ENCODE data around the gene FAM222A. TPM values are rescaled to one million over a fixed set of nuclear protein-coding genes. Genes with fewer than 3 reads are reported as not detected.

Gene FAM222A
- total RNA-seq, 2 donors from 2014 or later: 21.6 to 24.4 TPM

DNA sequence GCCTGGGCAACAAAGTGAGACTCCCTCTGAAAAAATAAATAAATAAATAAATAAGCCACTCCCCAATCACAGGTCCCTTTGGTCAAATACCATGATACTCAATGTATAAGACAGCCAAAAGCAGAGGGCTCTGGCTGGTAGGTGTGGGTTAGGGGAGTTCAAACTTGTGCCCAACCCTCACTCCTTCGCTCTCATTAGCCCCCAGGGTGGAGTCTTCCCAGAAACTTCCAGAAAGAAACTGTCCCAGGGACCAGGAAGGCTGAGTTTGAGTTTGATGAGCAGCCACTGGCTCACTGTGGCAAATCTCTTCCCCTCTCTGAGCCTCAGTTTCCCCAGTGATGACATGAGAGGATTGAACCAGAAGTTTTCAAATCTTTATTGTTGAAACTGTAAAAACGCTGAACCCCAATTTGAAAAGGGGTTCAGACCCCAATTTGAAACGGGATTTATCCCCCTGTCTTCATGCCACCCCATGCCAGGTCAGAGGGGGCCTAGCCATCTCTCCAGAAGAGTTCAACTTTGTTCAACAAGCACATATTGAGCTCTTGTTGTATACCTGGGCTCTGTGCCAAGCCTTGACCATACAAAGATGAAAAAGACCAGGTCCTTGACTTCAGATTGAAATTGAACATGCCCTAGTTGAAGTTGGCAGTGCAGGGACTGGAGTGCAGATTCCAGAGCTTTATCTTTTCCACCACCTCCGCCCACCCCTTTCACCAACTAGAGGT lies 9.1 kb upstream of the FAM222A start:
- peaks cover 6% of the 10 kb centered on the region for H3K27me3 Mint-ChIP-seq (ENCODE audit: insufficient read depth)
- no peak overlapping the region for H3K4me3 Mint-ChIP-seq
- TF ChIP-seq, protein P1, sequence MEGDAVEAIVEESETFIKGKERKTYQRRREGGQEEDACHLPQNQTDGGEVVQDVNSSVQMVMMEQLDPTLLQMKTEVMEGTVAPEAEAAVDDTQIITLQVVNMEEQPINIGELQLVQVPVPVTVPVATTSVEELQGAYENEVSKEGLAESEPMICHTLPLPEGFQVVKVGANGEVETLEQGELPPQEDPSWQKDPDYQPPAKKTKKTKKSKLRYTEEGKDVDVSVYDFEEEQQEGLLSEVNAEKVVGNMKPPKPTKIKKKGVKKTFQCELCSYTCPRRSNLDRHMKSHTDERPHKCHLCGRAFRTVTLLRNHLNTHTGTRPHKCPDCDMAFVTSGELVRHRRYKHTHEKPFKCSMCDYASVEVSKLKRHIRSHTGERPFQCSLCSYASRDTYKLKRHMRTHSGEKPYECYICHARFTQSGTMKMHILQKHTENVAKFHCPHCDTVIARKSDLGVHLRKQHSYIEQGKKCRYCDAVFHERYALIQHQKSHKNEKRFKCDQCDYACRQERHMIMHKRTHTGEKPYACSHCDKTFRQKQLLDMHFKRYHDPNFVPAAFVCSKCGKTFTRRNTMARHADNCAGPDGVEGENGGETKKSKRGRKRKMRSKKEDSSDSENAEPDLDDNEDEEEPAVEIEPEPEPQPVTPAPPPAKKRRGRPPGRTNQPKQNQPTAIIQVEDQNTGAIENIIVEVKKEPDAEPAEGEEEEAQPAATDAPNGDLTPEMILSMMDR (conservative IDR thresholded peaks at IDR 0.05): no peak
- no peak overlapping the region for H3K27ac Mint-ChIP-seq
- no peaks in the 10 kb centered on the region for H3K9me3 ChIP-seq (ENCODE audit: control insufficient read depth, low read length)
- H3K4me1 Mint-ChIP-seq: peaks cover 9% of the 10 kb centered on the region
- no peak overlapping the region for H3K9ac ChIP-seq (ENCODE audit: extremely low read depth, low read length, poor library complexity, severe bottlenecking)
- no peak overlapping the region for H3K4me3 ChIP-seq (ENCODE audit: low read length)
- DNase-seq: no peak
- H3K9me3 Mint-ChIP-seq: no peaks in the 10 kb centered on the region
- peaks cover 5% of the 10 kb centered on the region for H3K4me1 ChIP-seq (ENCODE audit: control insufficient read depth, insufficient read depth, low read length)
- no peaks in the 10 kb centered on the region for H3K36me3 ChIP-seq (ENCODE audit: control insufficient read depth, insufficient read depth, low read length)
- H3K36me3 Mint-ChIP-seq (ENCODE audit: low read depth): no peaks in the 10 kb centered on the region
- no peak overlapping the region for H3K27ac ChIP-seq (ENCODE audit: low read depth, low read length)
- 88 to 94% methylated on average over 2 to 4 of the region's 4 CpGs for WGBS, 2 experiments (ENCODE audit: insufficient coverage in 1 of 2, insufficient read length in 1 of 2)
- H3K27me3 ChIP-seq (ENCODE audit: control insufficient read depth, insufficient read depth, low read length, poor library complexity, severe bottlenecking): no peaks in the 10 kb centered on the region

DNA sequence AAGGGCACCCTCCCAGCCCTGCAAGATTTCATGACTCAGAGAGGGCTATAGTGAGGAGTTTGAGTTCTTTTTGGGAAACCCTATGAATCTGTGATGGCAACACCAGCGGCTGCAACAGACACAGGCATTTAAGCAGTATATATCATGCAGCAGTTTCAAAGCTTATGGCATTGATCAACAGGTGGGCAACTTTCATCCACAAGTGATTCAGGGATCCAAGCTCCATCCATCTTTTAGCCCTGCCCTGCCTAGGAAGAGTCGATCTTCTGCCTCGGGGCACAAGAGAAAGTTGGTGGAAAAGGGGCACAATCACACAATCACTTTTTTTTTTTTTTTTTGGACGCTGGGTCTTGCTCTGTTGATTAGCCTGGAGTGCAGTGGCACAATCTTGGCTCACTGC lies 8.3 kb upstream of the FAM222A start:
- no peak overlapping the region for H3K27ac ChIP-seq (ENCODE audit: low read depth, low read length)
- peaks cover 5% of the 10 kb centered on the region for H3K4me1 ChIP-seq (ENCODE audit: control insufficient read depth, insufficient read depth, low read length)
- no peaks in the 10 kb centered on the region for H3K9me3 ChIP-seq (ENCODE audit: control insufficient read depth, low read length)
- H3K27me3 ChIP-seq (ENCODE audit: control insufficient read depth, insufficient read depth, low read length, poor library complexity, severe bottlenecking): no peaks in the 10 kb centered on the region
- Mint-ChIP-seq H3K27me3 (ENCODE audit: insufficient read depth) (peaks cover 11% of the 10 kb centered on the region), H3K36me3 (ENCODE audit: low read depth) (no peaks in the 10 kb centered on the region), H3K27ac (no peak overlapping the region), H3K9me3 (no peaks in the 10 kb centered on the region), H3K4me3 (no peak overlapping the region), H3K4me1 (peaks cover 9% of the 10 kb centered on the region)
- 93% methylated on average over 2 to 4 of the region's 4 CpGs for WGBS, 2 experiments (ENCODE audit: insufficient coverage in 1 of 2, insufficient read length in 1 of 2)
- no peaks in the 10 kb centered on the region for H3K36me3 ChIP-seq (ENCODE audit: control insufficient read depth, insufficient read depth, low read length)
- no peak overlapping the region for H3K9ac ChIP-seq (ENCODE audit: extremely low read depth, low read length, poor library complexity, severe bottlenecking)
- no peak overlapping the region for H3K4me3 ChIP-seq (ENCODE audit: low read length)
- DNase-seq: no peak
- TF ChIP-seq, protein P1 (conservative IDR thresholded peaks at IDR 0.05): no peak

DNA sequence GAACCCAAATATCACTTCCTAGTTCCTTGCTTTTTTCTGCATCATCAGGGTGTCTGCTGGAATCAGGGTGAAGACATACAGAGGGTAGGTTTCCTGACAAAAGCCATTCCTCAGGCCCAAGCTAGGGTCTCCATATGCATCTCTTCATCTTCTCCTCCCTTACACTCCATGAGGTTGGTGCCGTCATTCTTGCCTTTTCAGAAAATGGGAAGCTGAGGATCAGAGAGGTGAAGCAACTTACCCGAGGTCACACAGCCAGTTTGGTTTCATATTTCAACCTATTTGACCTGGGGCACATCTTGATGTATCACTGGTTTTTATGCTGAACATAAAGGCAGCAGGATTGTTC lies 7.3 kb upstream of the FAM222A start:
- Mint-ChIP-seq H3K4me1 (peaks cover 6% of the 10 kb centered on the region), H3K27ac (no peak overlapping the region)

More for the DNA sequence above, 7.3 kb upstream of the FAM222A start:
- Histone ChIP-seq H3K4me1 (ENCODE audit: control insufficient read depth, insufficient read depth, low read length) (peaks cover 5% of the 10 kb centered on the region), H3K27me3 (ENCODE audit: control insufficient read depth, insufficient read depth, low read length, poor library complexity, severe bottlenecking) (peaks cover under 1% of the 10 kb centered on the region), H3K9ac (ENCODE audit: extremely low read depth, low read length, poor library complexity, severe bottlenecking) (no peak overlapping the region), H3K36me3 (ENCODE audit: control insufficient read depth, insufficient read depth, low read length) (no peaks in the 10 kb centered on the region), H3K9me3 (ENCODE audit: control insufficient read depth, low read length) (no peaks in the 10 kb centered on the region), H3K27ac (ENCODE audit: low read depth, low read length) (no peak overlapping the region), H3K4me3 (ENCODE audit: low read length) (no peak overlapping the region)
- Mint-ChIP-seq H3K27me3 (ENCODE audit: insufficient read depth) (peaks cover 19% of the 10 kb centered on the region), H3K36me3 (ENCODE audit: low read depth) (no peaks in the 10 kb centered on the region), H3K9me3 (no peaks in the 10 kb centered on the region), H3K4me3 (no peak overlapping the region)
- TF ChIP-seq, protein P1 (conservative IDR thresholded peaks at IDR 0.05): no peak
- 92 to 100% methylated on average over 1 to 2 of the region's 2 CpGs for WGBS, 2 experiments (ENCODE audit: insufficient coverage in 1 of 2, insufficient read length in 1 of 2)
- DNase-seq: no peak
